ENCODE data around the gene TXNDC8.

GRCh38 chr9:110334871-110335270, 2.8 kb downstream of the TXNDC8 start:
- no peak for TF ChIP-seq JAZF1 (CRISPR knock-in tag; IDR thresholded peaks at IDR 0.05)
- TF ChIP-seq ATF3 (CRISPR knock-in tag; conservative IDR thresholded peaks at IDR 0.05) = no peak
- no peak for TF ChIP-seq FOXP4 (CRISPR knock-in tag; IDR thresholded peaks at IDR 0.05)
- TF ChIP-seq JUN (CRISPR knock-in tag; IDR thresholded peaks at IDR 0.05) = no peak
- no peak for TF ChIP-seq FOXP1 (CRISPR knock-in tag; IDR thresholded peaks at IDR 0.05; ENCODE audit: borderline replicate concordance)
- TF ChIP-seq CTCF (IDR thresholded peaks at IDR 0.05) = no peak
- no peak for TF ChIP-seq SP1 (CRISPR knock-in tag; conservative IDR thresholded peaks at IDR 0.05)
